ENCODE data around the gene TFF3.

The TFF3 gene

GRCh38 chr21:42352441-42353095 lies 37.4 kb upstream of the TFF3 start:
- no peak for DNase-seq (ENCODE audit: low spot score)
- no peak overlapping the region for H3K27ac ChIP-seq
- no peak for TF ChIP-seq CTCF (conservative IDR thresholded peaks at IDR 0.05; ENCODE audit: low read depth)
- CTCF ChIA-PET = no interaction called here
- POLR2A ChIA-PET (ENCODE audit: low non-redundant PET) = no interaction called here

- POLR2A ChIA-PET (ENCODE audit: low non-redundant PET) = no interaction called here
- H3K27ac ChIP-seq = no peak overlapping the region
- TF ChIP-seq CTCF (conservative IDR thresholded peaks at IDR 0.05; ENCODE audit: low read depth) = no peak
- CTCF ChIA-PET = interaction anchor here (0.6 kb wide), 1 partner anchor 199 kb away, joined by 6 read pairs; no protein-coding TSS in a partner anchor
- no peak for DNase-seq (ENCODE audit: low spot score)
Measured at GRCh38 chr21:42351626-42352440, 36.6 kb upstream of the TFF3 start.

GRCh38 chr21:42350927-42351426 lies 35.8 kb upstream of the TFF3 start, which contains the start of gene TFF2:
Gene TFF2 (minus strand): TSS chr21:42350994. CDS start chr21:42350957, 37 bp downstream.
- ChIA-PET CTCF (interaction anchor here (0.6 to 0.8 kb wide), 3 partner anchors 10 to 198 kb away, joined by 3 to 6 read pairs (median 5); partner anchors contain the start of gene TMPRSS3), POLR2A (ENCODE audit: low non-redundant PET) (no interaction called here)
- no peak for DNase-seq (ENCODE audit: low spot score)
- no peak within 1 kb of the TSS for H3K27ac ChIP-seq
- TF ChIP-seq CTCF (conservative IDR thresholded peaks at IDR 0.05; ENCODE audit: low read depth) = no peak

- no peak for TF ChIP-seq CTCF (conservative IDR thresholded peaks at IDR 0.05; ENCODE audit: low read depth)
- POLR2A ChIA-PET (ENCODE audit: low non-redundant PET) = no interaction called here
- no peak for DNase-seq (ENCODE audit: low spot score)
- CTCF ChIA-PET = interaction anchor here (0.6 to 0.8 kb wide), 3 partner anchors 11 to 45 kb away, joined by 3 to 5 read pairs (median 4); partner anchors contain the start of gene TMPRSS3
- H3K27ac ChIP-seq = no peak overlapping the region
Measured at GRCh38 chr21:42350318-42350910, 35.2 kb upstream of the TFF3 start.

GRCh38 chr21:42349420-42350317 lies 34.5 kb upstream of the TFF3 start:
- no peak overlapping the region for H3K27ac ChIP-seq
- ChIA-PET CTCF (interaction anchor here (0.6 to 1.1 kb wide), 2 partner anchors 32 to 204 kb away, joined by 4 read pairs; no protein-coding TSS in a partner anchor), POLR2A (ENCODE audit: low non-redundant PET) (no interaction called here)

More at GRCh38 chr21:42349420-42350317, 34.5 kb upstream of the TFF3 start:
- DNase-seq (ENCODE audit: low spot score) = no peak
- TF ChIP-seq CTCF (conservative IDR thresholded peaks at IDR 0.05; ENCODE audit: low read depth) = no peak
